ENCODE data around the gene HTATSF1. TPM values are rescaled to one million over a fixed set of nuclear protein-coding genes. Genes with fewer than 3 reads are reported as not detected.

Gene HTATSF1, protein sequence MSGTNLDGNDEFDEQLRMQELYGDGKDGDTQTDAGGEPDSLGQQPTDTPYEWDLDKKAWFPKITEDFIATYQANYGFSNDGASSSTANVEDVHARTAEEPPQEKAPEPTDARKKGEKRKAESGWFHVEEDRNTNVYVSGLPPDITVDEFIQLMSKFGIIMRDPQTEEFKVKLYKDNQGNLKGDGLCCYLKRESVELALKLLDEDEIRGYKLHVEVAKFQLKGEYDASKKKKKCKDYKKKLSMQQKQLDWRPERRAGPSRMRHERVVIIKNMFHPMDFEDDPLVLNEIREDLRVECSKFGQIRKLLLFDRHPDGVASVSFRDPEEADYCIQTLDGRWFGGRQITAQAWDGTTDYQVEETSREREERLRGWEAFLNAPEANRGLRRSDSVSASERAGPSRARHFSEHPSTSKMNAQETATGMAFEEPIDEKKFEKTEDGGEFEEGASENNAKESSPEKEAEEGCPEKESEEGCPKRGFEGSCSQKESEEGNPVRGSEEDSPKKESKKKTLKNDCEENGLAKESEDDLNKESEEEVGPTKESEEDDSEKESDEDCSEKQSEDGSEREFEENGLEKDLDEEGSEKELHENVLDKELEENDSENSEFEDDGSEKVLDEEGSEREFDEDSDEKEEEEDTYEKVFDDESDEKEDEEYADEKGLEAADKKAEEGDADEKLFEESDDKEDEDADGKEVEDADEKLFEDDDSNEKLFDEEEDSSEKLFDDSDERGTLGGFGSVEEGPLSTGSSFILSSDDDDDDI
- 29.3 and 35.0 TPM in 2 replicates for total RNA-seq

DNA sequence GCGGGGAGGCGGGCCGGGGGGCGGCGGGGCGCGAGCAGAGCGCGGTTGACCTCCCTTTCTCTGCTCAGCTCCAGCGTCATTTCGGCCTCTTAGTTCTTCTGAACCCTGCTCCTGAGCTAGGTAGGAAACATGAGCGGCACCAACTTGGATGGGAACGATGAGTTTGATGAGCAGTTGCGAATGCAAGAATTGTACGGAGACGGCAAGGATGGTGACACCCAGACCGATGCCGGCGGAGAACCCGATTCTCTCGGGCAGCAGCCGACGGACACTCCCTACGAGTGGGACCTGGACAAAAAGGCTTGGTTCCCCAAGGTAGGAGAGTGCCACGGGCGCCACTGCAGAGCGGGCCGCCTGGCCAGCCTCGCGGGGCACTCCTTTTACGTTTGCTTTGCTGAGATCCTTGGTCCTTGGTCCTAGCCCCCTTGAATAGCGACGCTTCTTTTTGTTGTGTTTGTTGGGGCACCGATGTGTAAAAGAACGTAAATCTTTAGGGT, at the start of gene HTATSF1:
Gene HTATSF1, plus strand, starts transcription at position 37 of the 497 bp plus-strand sequence. Its CDS starts 93 bp downstream, at position 130.
- TF ChIP-seq, protein P1, sequence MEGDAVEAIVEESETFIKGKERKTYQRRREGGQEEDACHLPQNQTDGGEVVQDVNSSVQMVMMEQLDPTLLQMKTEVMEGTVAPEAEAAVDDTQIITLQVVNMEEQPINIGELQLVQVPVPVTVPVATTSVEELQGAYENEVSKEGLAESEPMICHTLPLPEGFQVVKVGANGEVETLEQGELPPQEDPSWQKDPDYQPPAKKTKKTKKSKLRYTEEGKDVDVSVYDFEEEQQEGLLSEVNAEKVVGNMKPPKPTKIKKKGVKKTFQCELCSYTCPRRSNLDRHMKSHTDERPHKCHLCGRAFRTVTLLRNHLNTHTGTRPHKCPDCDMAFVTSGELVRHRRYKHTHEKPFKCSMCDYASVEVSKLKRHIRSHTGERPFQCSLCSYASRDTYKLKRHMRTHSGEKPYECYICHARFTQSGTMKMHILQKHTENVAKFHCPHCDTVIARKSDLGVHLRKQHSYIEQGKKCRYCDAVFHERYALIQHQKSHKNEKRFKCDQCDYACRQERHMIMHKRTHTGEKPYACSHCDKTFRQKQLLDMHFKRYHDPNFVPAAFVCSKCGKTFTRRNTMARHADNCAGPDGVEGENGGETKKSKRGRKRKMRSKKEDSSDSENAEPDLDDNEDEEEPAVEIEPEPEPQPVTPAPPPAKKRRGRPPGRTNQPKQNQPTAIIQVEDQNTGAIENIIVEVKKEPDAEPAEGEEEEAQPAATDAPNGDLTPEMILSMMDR (IDR thresholded peaks at IDR 0.05; ENCODE audit: insufficient read depth, low read depth, low read length): no peak
- no peak for DNase-seq (ENCODE audit: low read depth)
- peak within 1 kb of the TSS; percentile 80 for H3K4me3 ChIP-seq (ENCODE audit: low read depth, low read length)

DNA sequence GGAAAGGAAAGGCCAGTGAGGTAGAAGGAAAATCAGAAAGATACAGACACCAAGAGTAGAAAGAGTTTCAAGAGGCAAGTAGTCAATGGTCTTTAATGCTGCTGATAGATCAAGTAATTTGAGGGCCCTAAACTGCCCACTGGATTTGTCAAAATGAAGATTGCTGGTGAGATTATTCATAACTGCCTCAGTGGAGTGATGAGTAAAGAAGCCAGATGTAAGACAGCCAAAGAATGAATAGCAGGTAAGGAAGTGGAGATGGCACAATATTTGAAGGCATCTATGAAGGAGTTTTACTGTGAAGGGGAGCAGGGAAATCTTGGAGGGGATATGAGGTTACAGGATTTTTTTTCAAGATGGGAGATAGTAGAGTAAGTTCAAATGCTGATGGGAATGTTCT, 49.4 kb upstream of the HTATSF1 start:
- H3K4me3 ChIP-seq (ENCODE audit: low read depth, low read length): no peak overlapping the region
- no peak for DNase-seq (ENCODE audit: low read depth)
- TF ChIP-seq, protein P1 (IDR thresholded peaks at IDR 0.05; ENCODE audit: insufficient read depth, low read depth, low read length): no peak

DNA sequence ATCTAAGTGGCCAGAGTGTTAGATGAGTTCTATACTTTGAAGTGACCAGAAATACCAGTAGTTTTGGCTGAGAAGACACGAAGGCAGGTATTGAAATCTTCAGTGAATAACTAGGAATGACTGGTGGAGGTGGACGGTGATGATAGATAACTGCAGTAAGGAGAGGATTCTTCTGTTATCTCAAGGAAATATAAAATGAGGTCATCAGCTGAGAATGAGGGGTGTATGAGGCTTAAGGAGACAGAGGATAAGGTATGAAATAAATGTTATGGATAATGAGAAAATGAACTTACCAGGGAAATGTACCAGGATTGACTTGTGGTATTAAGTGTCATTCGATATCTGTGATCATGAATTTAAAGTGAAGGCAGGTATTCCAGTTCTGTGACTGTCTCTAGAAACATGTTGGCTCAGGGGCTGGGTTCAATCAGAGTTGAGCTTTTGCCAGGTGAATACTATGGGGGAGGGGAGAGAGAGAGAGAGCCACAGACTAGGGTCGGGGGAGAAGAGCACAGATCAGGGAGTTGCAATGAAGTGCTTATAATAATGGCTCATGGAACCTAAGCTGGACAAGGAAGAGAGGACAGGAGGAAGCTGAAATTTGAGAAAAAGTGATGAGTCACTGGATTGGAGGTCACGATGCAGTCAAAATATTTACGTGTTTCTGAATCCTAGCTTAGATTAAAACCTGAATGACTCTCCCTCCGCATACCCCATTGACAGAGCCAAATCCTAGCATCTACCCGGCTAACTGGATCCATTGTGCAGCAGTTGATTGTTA, 47.2 kb upstream of the HTATSF1 start:
- DNase-seq (ENCODE audit: low read depth): peak; percentile 23
- H3K4me3 ChIP-seq (ENCODE audit: low read depth, low read length): no peak overlapping the region
- TF ChIP-seq, protein P1 (IDR thresholded peaks at IDR 0.05; ENCODE audit: insufficient read depth, low read depth, low read length): no peak

DNA sequence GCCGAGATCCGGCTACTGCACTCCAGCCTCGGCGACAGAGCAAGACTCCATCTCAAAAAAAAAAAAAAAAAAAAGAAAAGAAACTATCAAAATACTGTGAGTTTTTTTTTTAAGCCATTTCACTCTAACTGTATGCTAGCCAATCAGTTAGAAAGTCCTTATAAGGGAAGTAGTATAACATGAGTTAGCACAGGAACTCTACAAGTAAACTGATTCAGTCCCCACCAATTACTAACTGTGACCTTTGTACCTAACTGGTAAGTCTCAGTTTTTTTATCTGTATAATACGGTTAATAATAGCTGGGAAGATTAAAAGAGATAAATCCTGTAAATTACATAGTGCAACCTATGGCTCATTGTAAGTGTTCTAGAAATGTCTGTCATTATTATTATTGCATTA, 44.8 kb upstream of the HTATSF1 start:
- H3K4me3 ChIP-seq (ENCODE audit: low read depth, low read length): no peak overlapping the region
- TF ChIP-seq, protein P1 (IDR thresholded peaks at IDR 0.05; ENCODE audit: insufficient read depth, low read depth, low read length): no peak
- no peak for DNase-seq (ENCODE audit: low read depth)

DNA sequence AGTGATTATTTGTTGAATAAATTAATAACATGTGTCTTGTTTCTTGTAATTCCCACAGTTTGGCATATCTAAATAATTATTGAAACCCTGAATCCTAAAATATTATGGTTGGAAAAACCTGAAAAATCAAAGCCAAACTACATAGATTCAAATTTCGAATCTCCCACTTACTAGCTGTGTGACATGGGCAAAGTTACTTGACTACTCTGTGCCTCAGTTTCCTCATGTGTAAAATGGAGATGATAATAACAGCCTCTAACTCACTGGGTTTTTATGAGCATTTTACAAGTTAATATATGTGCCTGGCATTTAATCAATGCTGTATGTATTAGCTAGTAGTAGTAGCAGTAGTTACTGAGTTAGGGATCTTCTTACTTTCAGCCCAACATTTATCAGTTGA, 44.3 kb upstream of the HTATSF1 start:
- DNase-seq (ENCODE audit: low read depth): no peak
- TF ChIP-seq, protein P1 (IDR thresholded peaks at IDR 0.05; ENCODE audit: insufficient read depth, low read depth, low read length): no peak
- no peak overlapping the region for H3K4me3 ChIP-seq (ENCODE audit: low read depth, low read length)

DNA sequence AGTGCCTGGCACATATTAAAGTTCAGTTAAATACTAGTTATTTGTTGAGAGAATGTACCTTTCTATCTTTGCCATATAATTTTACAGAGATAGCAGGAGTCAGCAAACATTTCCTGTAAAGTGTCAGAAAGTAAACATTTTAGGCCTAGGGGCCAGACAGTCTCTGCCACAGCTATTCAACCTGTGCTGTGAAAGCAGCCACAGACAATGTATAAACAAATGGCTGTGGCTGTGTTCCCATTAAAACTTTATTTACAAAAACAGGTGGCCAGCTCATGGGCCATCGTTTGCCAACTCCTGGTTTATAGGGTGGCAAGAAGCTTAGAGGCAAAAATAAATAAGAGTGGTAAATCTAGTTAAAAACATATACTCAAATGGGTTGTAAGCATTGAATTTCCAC, 43.6 kb upstream of the HTATSF1 start:
- TF ChIP-seq, protein P1 (IDR thresholded peaks at IDR 0.05; ENCODE audit: insufficient read depth, low read depth, low read length): no peak
- peak; percentile 6 for DNase-seq (ENCODE audit: low read depth)
- H3K4me3 ChIP-seq (ENCODE audit: low read depth, low read length): no peak overlapping the region
